ENCODE results near the gene KIN. TPM values are rescaled to one million over a fixed set of nuclear protein-coding genes. Genes with fewer than 3 reads are reported as not detected.

The KIN gene
- total RNA-seq, 4 donors from 2014 or later = 5.3 to 9.6 (median 6.4) TPM

GRCh38 chr10:7703140-7703539 is 84.7 kb downstream of the KIN start, which contains the start of gene ITIH2:
Gene ITIH2, plus strand, starts transcription at chr10:7703316. Its CDS starts 119 bp downstream, at chr10:7703435.
- no peak for TF ChIP-seq CTCF (IDR thresholded peaks at IDR 0.05)
- TF ChIP-seq POLR2A (IDR thresholded peaks at IDR 0.05) = no peak
- DNase-seq = no peak
- Histone ChIP-seq H3K9me3 (no peaks in the 10 kb centered on the region), H3K4me1 (peaks cover 0 to 7% (median 0%) of the 10 kb centered on the region in 3 donors), H3K36me3 (no peaks in the 10 kb centered on the region), H3K4me3 (no peak within 1 kb of the TSS), H3K27ac (no peak within 1 kb of the TSS), H3K27me3 (peaks cover 0 to 100% (median 0%) of the 10 kb centered on the region in 4 donors)
- 58% methylated on average over 4 of the region's 4 CpGs for WGBS, 2 donors
- intact Hi-C loops (cut with DNase I) = no loop called here

GRCh38 chr10:7702288-7702812 is 85.4 kb downstream of the KIN start:
- H3K27me3 ChIP-seq = peaks cover 0 to 96% (median 0%) of the 10 kb centered on the region in 4 donors
- no peak for DNase-seq
- no peak overlapping the region for H3K4me3 ChIP-seq
- intact Hi-C loops (cut with DNase I) = no loop called here
- peaks cover 0 to 7% (median 0%) of the 10 kb centered on the region in 3 donors for H3K4me1 ChIP-seq
- 83% methylated on average over 4 of the region's 4 CpGs for WGBS, 2 donors
- H3K27ac ChIP-seq = no peak overlapping the region
- TF ChIP-seq CTCF (IDR thresholded peaks at IDR 0.05) (no peak), POLR2A (IDR thresholded peaks at IDR 0.05) (no peak)
- no peaks in the 10 kb centered on the region for H3K36me3 ChIP-seq
- no peaks in the 10 kb centered on the region for H3K9me3 ChIP-seq

- no peak for DNase-seq
Observed at GRCh38 chr10:7701158-7701742, 86.5 kb downstream of the KIN start.

More at GRCh38 chr10:7701158-7701742, 86.5 kb downstream of the KIN start:
- Histone ChIP-seq H3K27me3 (peaks cover 0 to 85% (median 0%) of the 10 kb centered on the region in 4 donors), H3K4me1 (peaks cover 0 to 1% (median 0%) of the 10 kb centered on the region in 3 donors), H3K9me3 (no peaks in the 10 kb centered on the region), H3K27ac (no peak overlapping the region), H3K36me3 (no peaks in the 10 kb centered on the region), H3K4me3 (no peak overlapping the region)
- intact Hi-C loops (cut with DNase I) = no loop called here
- no peak for TF ChIP-seq CTCF (IDR thresholded peaks at IDR 0.05)
- no peak for TF ChIP-seq POLR2A (IDR thresholded peaks at IDR 0.05)
- WGBS, 2 donors = 76 to 88% methylated on average over 8 of the region's 8 CpGs

Other genes with a start within 250 kb of the KIN start
- 10 to 100 TPM in 1 of 4 donors, 1 to 10 TPM in 3; 2.2 to 21.4 (median 3.3) TPM for gene ITIH5, start 121.0 kb downstream of the KIN start, total RNA-seq
- gene ITIH2, start 84.7 kb downstream of the KIN start, total RNA-seq = not detected
- gene ATP5F1C, start 184 bp upstream of the KIN start, total RNA-seq = 100 to 1,000 TPM; 190 to 380 (median 339) TPM
- 1 to 10 TPM; 2.6 to 5.1 (median 3.6) TPM for gene TAF3, start 30.5 kb upstream of the KIN start, total RNA-seq

Measured in esophagus squamous epithelium (tissue), 5 donors.